Vagina (tissue), 2 donors: ENCODE data around the gene GAS1.

Source experiments
- CTCF ChIP-seq, 3 experiments: fragments of 450-650 bp in 2 of 3; fragments of 200-600 bp in 1 of 3; sonication (generic) in 1 of 3; IDR thresholded peaks; one replicate each; pipeline ENCODE4 v1.5.1; 2017 to 2019; ENCODE audit warnings: antibody characterized with exemption in 3 of 3, mild to moderate bottlenecking in 2 of 3, moderate library complexity in 2 of 3
- POLR2A ChIP-seq, 2 donors: fragments of 450-650 bp; IDR thresholded peaks; one replicate each; pipeline ENCODE4 v1.6.1; 2017; ENCODE audit warnings: antibody characterized with exemption in 2 of 2, mild to moderate bottlenecking in 2 of 2, moderate library complexity in 2 of 2

GRCh38 chr9:86993830-86994229 lies 46.5 kb upstream of the GAS1 start:
- TF ChIP-seq CTCF (IDR thresholded peaks at IDR 0.05) (no peak), POLR2A (IDR thresholded peaks at IDR 0.05) (no peak)
